Lung (tissue), 12 donors: ENCODE measurements around the gene LRRTM4. TPM values are rescaled to one million over a fixed set of nuclear protein-coding genes. Genes with fewer than 3 reads are reported as not detected.
"Not testable (repeated sequence)": the region's sequence is repeated elsewhere in the genome, so short reads cannot be mapped to it uniquely, and the experiment has no call there.

ENCODE experiments used
- ATAC-seq: fragments of 200-7000 bp; cut with Tn5 transposase; one replicate; pipeline ENCODE4 v1.9.1; 2020; ENCODE audit warnings: moderate number of reproducible peaks; ENCODE audit not compliant: insufficient read depth, low FRiP score
- DNase-seq, 3 donors: peaks; one replicate each; pipeline ENCODE4 v3.0.0-alpha.2; 2013 to 2017
- H3K27ac ChIP-seq, 2 donors: one replicate each; pipeline ENCODE4 v1.5.1; 2013; ENCODE audit warnings: mild to moderate bottlenecking in 2 of 2, moderate library complexity in 2 of 2, control low read depth in 1 of 2, inconsistent platforms in 1 of 2, low read depth in 1 of 2, low read length in 1 of 2
- H3K27me3 ChIP-seq, 3 donors: one replicate each; pipeline ENCODE4 v1.5.1; 2013; ENCODE audit warnings: low read length in 2 of 3; ENCODE audit not compliant: control insufficient read depth in 3 of 3, insufficient read depth in 3 of 3
- H3K36me3 ChIP-seq, 4 donors: one replicate each; pipeline ENCODE4 v1.5.1; 2013; ENCODE audit warnings: low read length in 4 of 4, mild to moderate bottlenecking in 1 of 4, moderate library complexity in 1 of 4; ENCODE audit not compliant: control insufficient read depth in 4 of 4, insufficient read depth in 4 of 4
- H3K4me1 ChIP-seq, 5 donors: one replicate each; pipeline ENCODE4 v1.5.1; 2013; ENCODE audit warnings: low read length in 5 of 5, mild to moderate bottlenecking in 2 of 5, moderate library complexity in 1 of 5; ENCODE audit not compliant: control insufficient read depth in 5 of 5, insufficient read depth in 5 of 5
- H3K4me3 ChIP-seq: one replicate; pipeline ENCODE4 v1.5.1; 2013; ENCODE audit warnings: mild to moderate bottlenecking, control low read depth, moderate library complexity
- H3K9ac ChIP-seq, 2 donors: one replicate each; pipeline ENCODE4 v1.5.1; 2013; ENCODE audit warnings: low read length in 2 of 2, control low read depth in 1 of 2; ENCODE audit not compliant: insufficient read depth in 1 of 2
- H3K9me3 ChIP-seq, 4 donors: one replicate each; pipeline ENCODE4 v1.5.1; 2013; ENCODE audit warnings: low read length in 3 of 4, mild to moderate bottlenecking in 1 of 4, moderate library complexity in 1 of 4; ENCODE audit not compliant: control insufficient read depth in 4 of 4, insufficient read depth in 3 of 4
- WGBS, 2 donors: extraction: QIAGEN DNeasy Blood & Tissue Kit; methylation state at CpG; one replicate each; pipeline ENCODE4 v1.1.7; 2013; 5-methylcytosine and 5-hydroxymethylcytosine counted together
- polyA plus RNA-seq, 2 donors: library from polyadenylated mRNA; stranded (reverse); fragments of 200-250 nt; gene quantifications; one replicate each; pipeline ENCODE4 v1.2.1, GENCODE V29; 2013
- total RNA-seq, 2 donors: library from RNA; depleted of rRNA in 1 of 2; stranded (reverse); fragments of >200 nt in 1 of 2; gene quantifications; one replicate each; pipeline ENCODE4 v1.2.1, GENCODE V29; 2014 to 2021
- TF ChIP-seq, protein P1 (sequence below): IDR thresholded peaks from 2 replicates; pipeline ENCODE4 v1.5.1; 2012; ENCODE audit warnings: mild to moderate bottlenecking; ENCODE audit errors: control extremely low read depth, extremely low read depth
- donor health status: control.
- donor health status: control.
- donor health status: Bipolar disorder and iron deficiency.
- donor health status: healthy.
- donor health status: DM: yes; HTN: yes; CAD: no.

The LRRTM4 gene
- total and polyA plus RNA-seq, 4 donors = 0.08 to 9.2 (median 1.2) TPM; not detected in 1

DNA sequence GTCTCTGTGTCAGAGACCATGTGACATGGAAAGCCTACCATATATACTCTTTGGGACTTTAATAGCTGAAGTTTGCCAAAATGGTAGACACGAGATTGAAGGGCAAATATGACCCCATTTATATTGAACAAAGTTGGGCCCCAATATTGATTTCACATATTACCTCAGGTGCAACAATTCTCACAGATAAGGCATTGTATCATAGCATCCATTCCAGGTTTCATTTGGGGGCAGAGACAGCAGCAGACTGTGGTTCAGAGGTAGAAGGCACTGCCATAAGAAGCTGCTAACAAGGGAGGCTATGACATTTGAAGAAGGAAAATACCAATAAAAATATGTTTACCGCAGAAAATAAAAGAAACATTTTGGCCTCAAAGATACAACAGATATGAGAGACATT lies 419.2 kb downstream of the LRRTM4 start:
- 80 to 85% methylated on average over 2 of the region's 2 CpGs for WGBS, 2 donors
- TF ChIP-seq, protein P1, sequence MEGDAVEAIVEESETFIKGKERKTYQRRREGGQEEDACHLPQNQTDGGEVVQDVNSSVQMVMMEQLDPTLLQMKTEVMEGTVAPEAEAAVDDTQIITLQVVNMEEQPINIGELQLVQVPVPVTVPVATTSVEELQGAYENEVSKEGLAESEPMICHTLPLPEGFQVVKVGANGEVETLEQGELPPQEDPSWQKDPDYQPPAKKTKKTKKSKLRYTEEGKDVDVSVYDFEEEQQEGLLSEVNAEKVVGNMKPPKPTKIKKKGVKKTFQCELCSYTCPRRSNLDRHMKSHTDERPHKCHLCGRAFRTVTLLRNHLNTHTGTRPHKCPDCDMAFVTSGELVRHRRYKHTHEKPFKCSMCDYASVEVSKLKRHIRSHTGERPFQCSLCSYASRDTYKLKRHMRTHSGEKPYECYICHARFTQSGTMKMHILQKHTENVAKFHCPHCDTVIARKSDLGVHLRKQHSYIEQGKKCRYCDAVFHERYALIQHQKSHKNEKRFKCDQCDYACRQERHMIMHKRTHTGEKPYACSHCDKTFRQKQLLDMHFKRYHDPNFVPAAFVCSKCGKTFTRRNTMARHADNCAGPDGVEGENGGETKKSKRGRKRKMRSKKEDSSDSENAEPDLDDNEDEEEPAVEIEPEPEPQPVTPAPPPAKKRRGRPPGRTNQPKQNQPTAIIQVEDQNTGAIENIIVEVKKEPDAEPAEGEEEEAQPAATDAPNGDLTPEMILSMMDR = no peak
- no peaks in the 10 kb centered on the region for H3K27me3 ChIP-seq
- H3K36me3 ChIP-seq = no peaks in the 10 kb centered on the region
- no peaks in the 10 kb centered on the region for H3K4me1 ChIP-seq
- DNase-seq (no peak), ATAC-seq (no peak)
- no peak overlapping the region for H3K4me3 ChIP-seq
- no peaks in the 10 kb centered on the region for H3K9me3 ChIP-seq
- no peak overlapping the region for H3K27ac ChIP-seq
- no peak overlapping the region for H3K9ac ChIP-seq

DNA sequence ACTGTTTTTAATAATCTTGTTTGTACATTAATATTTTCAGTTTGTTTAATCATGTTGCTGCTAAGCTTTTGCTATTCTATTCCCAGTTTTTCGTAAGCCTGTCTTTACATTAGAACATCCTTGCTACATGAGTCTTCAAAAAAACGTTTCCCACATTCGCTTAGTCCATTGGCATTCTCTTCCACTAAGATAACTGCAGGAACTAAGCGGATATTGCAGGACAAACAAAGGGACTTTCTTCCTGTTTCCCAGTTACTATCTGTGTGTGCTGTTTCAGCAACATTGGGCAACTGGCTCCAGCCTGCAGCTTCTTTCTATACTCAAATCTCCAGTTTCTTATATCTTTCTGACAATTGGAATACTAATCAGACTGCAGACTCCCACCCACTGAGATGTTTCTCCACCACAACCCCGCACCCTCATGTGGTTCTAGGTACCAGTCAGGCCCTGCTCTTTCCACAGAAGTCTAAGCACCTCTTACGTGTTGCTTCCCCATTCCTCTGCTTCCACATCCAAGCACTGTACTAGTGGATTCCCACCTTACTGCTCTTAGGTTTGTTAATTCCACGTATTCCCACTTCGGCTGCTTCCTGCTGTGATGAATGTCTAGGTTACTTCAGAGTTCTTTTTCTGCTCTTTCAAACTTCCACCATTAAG lies 420.3 kb downstream of the LRRTM4 start:
- no peak for ATAC-seq
- TF ChIP-seq, protein P1 = no peak
- Histone ChIP-seq H3K9me3 (no peaks in the 10 kb centered on the region), H3K4me1 (no peaks in the 10 kb centered on the region), H3K27me3 (no peaks in the 10 kb centered on the region), H3K9ac (no peak overlapping the region), H3K27ac (no peak overlapping the region), H3K4me3 (no peak overlapping the region), H3K36me3 (no peaks in the 10 kb centered on the region)
- 75 to 81% methylated on average over 8 of the region's 8 CpGs for WGBS, 2 donors
- no peak for DNase-seq

DNA sequence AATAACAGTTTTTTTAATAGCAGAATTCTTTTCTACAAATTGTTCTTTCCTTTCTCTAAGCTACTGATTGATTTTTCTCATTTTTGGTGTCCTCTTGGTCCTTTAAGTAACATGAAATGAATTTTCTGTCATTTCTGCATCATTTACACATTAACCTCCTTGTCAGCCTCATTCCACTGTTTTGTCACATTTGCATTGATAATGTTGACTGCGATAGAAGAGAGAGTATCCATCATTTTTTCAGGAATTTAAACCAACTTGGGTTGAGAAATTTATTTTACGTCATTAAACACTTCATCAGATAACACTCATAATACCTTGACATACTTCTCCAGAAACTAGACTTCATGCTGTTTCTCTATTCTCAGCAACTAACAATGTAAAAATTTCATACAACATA lies 422.2 kb downstream of the LRRTM4 start:
- Histone ChIP-seq H3K9me3 (no peaks in the 10 kb centered on the region), H3K27me3 (no peaks in the 10 kb centered on the region), H3K36me3 (no peaks in the 10 kb centered on the region), H3K4me1 (no peaks in the 10 kb centered on the region), H3K27ac (no peak overlapping the region), H3K9ac (no peak overlapping the region), H3K4me3 (no peak overlapping the region)
- ATAC-seq = no peak
- no peak for DNase-seq
- TF ChIP-seq, protein P1 = no peak
- 92% methylated on average over 2 of the region's 2 CpGs for whole genome bisulfite sequencing, 2 donors

DNA sequence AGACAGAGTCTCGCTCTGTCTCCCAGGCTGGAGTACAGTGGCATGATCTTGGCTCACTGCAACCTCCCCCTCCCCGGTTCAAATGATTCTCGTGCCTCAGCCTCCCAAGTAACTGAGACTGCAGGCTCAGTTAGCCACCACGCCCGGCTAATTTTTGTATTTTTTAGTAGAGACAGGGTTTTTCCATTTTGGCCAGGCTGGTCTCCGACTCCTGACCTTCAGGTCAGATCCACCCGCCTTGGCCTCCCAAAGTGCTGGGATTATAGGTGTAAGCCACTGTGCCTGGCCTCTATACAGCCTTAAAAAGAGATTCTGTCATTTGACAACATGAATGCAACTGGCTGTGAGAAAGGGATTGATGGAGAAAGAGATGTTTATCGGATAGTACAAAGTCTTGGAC lies 426.7 kb downstream of the LRRTM4 start:
- WGBS, 2 donors = 87 to 89% methylated on average over 8 of the region's 8 CpGs
- not testable (repeated sequence) for H3K27ac ChIP-seq, ATAC-seq, H3K9ac ChIP-seq, DNase-seq, H3K9me3 ChIP-seq, H3K4me3 ChIP-seq, H3K27me3 ChIP-seq, H3K4me1 ChIP-seq, H3K36me3 ChIP-seq
